ENCODE measurements around the gene ZCWPW1. TPM values are rescaled to one million over a fixed set of nuclear protein-coding genes. Genes with fewer than 3 reads are reported as not detected.
A peak's percentile ranks its signal among the peaks of the same experiment; 100 is the strongest.

The ZCWPW1 gene
- total and polyA plus RNA-seq, 10 of the 15 experiments (the other 5 are each of a cell fraction or from before 2014, with no cell fraction given) = 1.3 to 4.4 (median 3.7) TPM

DNA sequence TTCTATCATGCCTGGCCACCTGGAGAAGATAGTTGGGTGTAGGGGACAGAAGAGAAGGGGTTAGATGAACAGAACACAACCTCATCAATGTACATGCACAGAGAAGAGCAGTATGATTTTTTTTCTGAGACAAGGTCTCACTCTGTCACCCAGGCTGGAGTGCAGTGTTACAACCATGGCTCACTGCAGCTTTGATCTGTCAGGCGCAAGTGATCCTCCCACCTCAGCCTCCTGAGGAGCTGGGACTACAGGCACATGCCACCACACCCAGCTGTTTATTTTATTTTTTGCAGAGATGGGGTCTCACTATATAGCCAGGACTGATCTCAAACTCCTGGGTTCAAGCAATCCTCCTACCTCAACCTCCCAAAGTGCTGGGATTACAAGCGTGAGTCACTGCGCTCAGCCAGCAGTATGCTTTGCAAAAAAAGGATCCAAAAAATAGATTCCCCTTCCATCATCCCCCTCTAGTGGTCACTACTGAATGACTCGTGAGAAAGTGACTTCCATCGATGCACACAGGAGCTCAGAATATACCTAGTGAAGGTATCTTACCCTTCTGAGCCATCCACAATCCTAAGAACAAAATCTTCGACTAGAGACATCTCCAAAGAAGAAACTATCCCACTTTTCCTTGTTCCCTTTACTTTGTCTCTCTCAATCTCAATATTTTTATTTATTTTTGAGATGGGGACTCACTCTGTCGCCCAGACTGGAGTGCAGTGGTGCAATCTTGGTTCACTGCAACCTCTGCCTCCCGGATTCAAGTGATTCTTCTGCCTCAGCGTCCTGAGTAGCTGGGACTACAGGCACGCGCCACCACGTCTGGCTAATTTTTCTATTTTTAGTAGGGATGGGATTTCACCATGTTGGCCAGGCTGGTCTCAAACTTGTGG, 21.0 kb downstream of the ZCWPW1 start (continued):
- TF ChIP-seq TCF12 (IDR thresholded peaks at IDR 0.05; ENCODE audit: low read depth, low read length) (no peak), RUNX3 (IDR thresholded peaks at IDR 0.05; ENCODE audit: low read length) (peak; percentile 18; the same call in 1 of the 2 replicates), MXI1 (IDR thresholded peaks at IDR 0.05; ENCODE audit: low read depth, low read length) (no peak), CEBPB (IDR thresholded peaks at IDR 0.05; ENCODE audit: borderline replicate concordance in 1 of 2, low read depth in 2 of 2, low read length in 2 of 2) (no peak), SUPT20H (IDR thresholded peaks at IDR 0.05; ENCODE audit: borderline replicate concordance, control insufficient read depth, low read depth, low read length) (no peak), NFYA (IDR thresholded peaks at IDR 0.05; ENCODE audit: borderline replicate concordance, low read depth, low read length) (no peak), ZNF622 (IDR thresholded peaks at IDR 0.05) (no peak), POLR2AphosphoS5 (IDR thresholded peaks at IDR 0.05; ENCODE audit: low read length) (no peak), BMI1 (IDR thresholded peaks at IDR 0.05; ENCODE audit: borderline replicate concordance) (no peak), SMC3 (IDR thresholded peaks at IDR 0.05; ENCODE audit: borderline replicate concordance, low read length) (peak; percentile 81; the same call in 1 of the 2 replicates), ETV6 (conservative IDR thresholded peaks at IDR 0.05 in 1 of 2, IDR thresholded peaks at IDR 0.05 in 1 of 2; ENCODE audit: borderline replicate concordance in 1 of 2, low read depth in 1 of 2) (no peak), JUNB (IDR thresholded peaks at IDR 0.05) (no peak), RAD21 (IDR thresholded peaks at IDR 0.05; ENCODE audit: insufficient read depth, low read depth, low read length) (peak; percentile 87), BRCA1 (IDR thresholded peaks at IDR 0.05; ENCODE audit: low read depth, low read length) (no peak), YY1 (IDR thresholded peaks at IDR 0.05; ENCODE audit: low read depth, low read length) (0 out of 2 replicates have a peak, but pooled peaks have one; percentile 18), CBFB (IDR thresholded peaks at IDR 0.05; ENCODE audit: low read depth) (no peak)
- TF ChIP-seq, protein P1, sequence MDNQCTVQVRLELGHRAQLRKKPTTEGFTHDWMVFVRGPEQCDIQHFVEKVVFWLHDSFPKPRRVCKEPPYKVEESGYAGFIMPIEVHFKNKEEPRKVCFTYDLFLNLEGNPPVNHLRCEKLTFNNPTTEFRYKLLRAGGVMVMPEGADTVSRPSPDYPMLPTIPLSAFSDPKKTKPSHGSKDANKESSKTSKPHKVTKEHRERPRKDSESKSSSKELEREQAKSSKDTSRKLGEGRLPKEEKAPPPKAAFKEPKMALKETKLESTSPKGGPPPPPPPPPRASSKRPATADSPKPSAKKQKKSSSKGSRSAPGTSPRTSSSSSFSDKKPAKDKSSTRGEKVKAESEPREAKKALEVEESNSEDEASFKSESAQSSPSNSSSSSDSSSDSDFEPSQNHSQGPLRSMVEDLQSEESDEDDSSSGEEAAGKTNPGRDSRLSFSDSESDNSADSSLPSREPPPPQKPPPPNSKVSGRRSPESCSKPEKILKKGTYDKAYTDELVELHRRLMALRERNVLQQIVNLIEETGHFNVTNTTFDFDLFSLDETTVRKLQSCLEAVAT (IDR thresholded peaks at IDR 0.05) = peak; percentile 35; the same call in 1 of the 2 replicates
- TF ChIP-seq, protein P2, sequence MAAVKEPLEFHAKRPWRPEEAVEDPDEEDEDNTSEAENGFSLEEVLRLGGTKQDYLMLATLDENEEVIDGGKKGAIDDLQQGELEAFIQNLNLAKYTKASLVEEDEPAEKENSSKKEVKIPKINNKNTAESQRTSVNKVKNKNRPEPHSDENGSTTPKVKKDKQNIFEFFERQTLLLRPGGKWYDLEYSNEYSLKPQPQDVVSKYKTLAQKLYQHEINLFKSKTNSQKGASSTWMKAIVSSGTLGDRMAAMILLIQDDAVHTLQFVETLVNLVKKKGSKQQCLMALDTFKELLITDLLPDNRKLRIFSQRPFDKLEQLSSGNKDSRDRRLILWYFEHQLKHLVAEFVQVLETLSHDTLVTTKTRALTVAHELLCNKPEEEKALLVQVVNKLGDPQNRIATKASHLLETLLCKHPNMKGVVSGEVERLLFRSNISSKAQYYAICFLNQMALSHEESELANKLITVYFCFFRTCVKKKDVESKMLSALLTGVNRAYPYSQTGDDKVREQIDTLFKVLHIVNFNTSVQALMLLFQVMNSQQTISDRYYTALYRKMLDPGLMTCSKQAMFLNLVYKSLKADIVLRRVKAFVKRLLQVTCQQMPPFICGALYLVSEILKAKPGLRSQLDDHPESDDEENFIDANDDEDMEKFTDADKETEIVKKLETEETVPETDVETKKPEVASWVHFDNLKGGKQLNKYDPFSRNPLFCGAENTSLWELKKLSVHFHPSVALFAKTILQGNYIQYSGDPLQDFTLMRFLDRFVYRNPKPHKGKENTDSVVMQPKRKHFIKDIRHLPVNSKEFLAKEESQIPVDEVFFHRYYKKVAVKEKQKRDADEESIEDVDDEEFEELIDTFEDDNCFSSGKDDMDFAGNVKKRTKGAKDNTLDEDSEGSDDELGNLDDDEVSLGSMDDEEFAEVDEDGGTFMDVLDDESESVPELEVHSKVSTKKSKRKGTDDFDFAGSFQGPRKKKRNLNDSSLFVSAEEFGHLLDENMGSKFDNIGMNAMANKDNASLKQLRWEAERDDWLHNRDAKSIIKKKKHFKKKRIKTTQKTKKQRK (IDR thresholded peaks at IDR 0.05; ENCODE audit: low read depth, low read length) = no peak
- TF ChIP-seq, protein P3, sequence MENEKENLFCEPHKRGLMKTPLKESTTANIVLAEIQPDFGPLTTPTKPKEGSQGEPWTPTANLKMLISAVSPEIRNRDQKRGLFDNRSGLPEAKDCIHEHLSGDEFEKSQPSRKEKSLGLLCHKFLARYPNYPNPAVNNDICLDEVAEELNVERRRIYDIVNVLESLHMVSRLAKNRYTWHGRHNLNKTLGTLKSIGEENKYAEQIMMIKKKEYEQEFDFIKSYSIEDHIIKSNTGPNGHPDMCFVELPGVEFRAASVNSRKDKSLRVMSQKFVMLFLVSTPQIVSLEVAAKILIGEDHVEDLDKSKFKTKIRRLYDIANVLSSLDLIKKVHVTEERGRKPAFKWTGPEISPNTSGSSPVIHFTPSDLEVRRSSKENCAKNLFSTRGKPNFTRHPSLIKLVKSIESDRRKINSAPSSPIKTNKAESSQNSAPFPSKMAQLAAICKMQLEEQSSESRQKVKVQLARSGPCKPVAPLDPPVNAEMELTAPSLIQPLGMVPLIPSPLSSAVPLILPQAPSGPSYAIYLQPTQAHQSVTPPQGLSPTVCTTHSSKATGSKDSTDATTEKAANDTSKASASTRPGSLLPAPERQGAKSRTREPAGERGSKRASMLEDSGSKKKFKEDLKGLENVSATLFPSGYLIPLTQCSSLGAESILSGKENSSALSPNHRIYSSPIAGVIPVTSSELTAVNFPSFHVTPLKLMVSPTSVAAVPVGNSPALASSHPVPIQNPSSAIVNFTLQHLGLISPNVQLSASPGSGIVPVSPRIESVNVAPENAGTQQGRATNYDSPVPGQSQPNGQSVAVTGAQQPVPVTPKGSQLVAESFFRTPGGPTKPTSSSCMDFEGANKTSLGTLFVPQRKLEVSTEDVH (IDR thresholded peaks at IDR 0.05; ENCODE audit: low read depth, partially characterized antibody) = no peak
